NCI-H82 (cell line): Measurements from ENCODE around the gene TMCO4.
"Not testable (repeated sequence)": the region's sequence is repeated elsewhere in the genome, so short reads cannot be mapped to it uniquely, and the experiment has no call there.

Experiments
- DNase-seq: peaks from one replicate; lab custom pipeline; 2025; lab: John Stamatoyannopoulos, UW

Gene TMCO4

DNA sequence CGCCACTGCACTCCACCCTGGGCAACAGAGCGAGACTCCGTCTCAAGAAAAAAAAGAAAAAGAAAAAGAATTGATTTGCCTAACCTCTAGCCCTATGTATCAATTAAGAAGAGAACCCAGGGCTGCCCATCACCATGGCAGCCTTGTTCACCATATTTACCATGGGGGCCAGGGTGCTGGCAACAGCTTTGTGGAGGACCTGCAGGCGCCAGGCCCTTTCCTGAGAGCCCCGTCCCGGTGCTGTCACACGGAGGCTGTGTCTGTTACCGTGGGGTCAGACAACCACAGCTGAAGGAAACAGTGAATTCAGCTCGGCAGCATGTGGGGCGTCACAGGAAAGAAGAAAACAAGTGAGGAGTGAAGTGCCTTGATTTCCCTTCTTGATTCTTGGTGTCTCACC is 162.1 kb downstream of the TMCO4 start:
- no peak for DNase-seq

DNA sequence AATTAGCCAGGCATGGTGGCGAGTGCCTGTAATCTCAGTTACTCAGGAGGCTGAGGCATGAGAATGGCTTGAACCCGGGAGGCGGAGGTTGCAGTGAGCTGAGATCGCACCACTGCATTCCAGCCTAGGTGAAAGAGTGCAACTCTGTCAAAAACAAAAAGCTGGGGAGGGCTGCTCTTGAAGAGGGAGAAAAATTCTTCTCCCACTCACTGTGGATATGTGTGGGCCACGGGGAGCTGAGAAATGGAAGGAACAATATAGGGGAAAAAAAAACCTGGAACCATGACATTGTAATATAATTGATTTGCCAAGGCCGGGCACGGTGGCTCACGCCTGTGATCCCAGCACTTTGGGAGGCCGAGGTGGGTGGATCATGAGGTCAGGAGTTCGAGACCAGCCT is 163.0 kb downstream of the TMCO4 start:
- DNase-seq = not testable (repeated sequence)

GRCh38 chr1:19636065-19636464 is 163.7 kb downstream of the TMCO4 start:
- no peak for DNase-seq

DNA sequence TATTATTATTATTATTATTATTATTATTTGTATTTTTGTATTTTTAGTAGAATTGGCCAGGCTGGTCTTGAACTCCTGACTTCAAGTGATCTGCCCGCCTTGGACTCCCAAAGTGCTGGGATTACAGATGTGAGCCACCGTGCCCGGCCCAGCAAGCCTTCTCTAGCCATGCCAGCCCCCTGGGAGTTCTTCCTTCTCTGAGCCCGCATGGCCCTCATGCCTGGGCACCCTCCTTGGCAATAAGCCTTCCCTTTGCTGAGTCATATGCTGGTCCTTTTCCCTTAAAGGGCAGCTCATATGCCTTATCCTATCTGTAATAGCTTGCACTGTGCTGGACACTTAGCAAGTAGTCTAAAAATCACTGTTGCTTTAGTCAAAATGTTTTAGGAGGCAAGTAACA is 164.1 kb downstream of the TMCO4 start:
- no peak for DNase-seq

GRCh38 chr1:19635064-19635463 is 164.7 kb downstream of the TMCO4 start:
- DNase-seq = not testable (repeated sequence)

DNA sequence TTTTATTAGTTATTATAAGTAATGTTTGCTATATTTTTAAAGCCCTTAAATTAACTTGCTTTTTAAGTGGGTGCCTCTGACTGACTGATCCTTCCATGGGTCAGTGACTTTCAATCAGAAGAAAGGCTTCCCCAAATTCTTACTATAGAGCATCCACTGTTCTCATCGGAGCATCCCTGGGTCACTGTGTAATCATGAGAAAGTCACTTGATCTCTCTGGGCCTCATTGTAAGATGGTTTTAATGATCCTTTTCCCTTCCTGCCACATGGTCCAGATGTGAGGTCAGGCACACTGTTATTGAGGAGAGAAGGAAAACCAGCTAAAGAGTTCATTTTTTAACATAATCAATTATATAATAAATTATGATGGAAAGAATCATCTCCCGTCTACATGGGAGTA is 166.6 kb downstream of the TMCO4 start:
- DNase-seq = no peak
